Mesodermal cell (in vitro differentiated cells): ENCODE results near the gene RC3H2.
"Not testable (repeated sequence)": the region's sequence is repeated elsewhere in the genome, so short reads cannot be mapped to it uniquely, and the experiment has no call there.

Experiments
- H3K27ac ChIP-seq: 2 replicates; pipeline ENCODE4 v1.7.0; 2013; ENCODE audit warnings: mild to moderate bottlenecking, low read depth, low read length, moderate library complexity; ENCODE audit not compliant: severe bottlenecking
- H3K36me3 ChIP-seq: 2 replicates; pipeline ENCODE4 v1.7.1; 2013; ENCODE audit warnings: mild to moderate bottlenecking, low read length, moderate library complexity; ENCODE audit not compliant: control insufficient read depth, insufficient read depth
- H3K4me1 ChIP-seq: one replicate; pipeline ENCODE4 v1.7.1; 2013; ENCODE audit warnings: mild to moderate bottlenecking, low read length; ENCODE audit not compliant: insufficient read depth, control insufficient read depth, poor library complexity, severe bottlenecking
- H3K4me3 ChIP-seq: 2 replicates; pipeline ENCODE4 v1.7.0; 2013; ENCODE audit warnings: low read length, control low read depth, mild to moderate bottlenecking; ENCODE audit not compliant: insufficient read depth, poor library complexity, severe bottlenecking; ENCODE audit errors: extremely low read depth
- H3K9me3 ChIP-seq: 2 replicates; pipeline ENCODE4 v1.7.1; 2013; ENCODE audit warnings: mild to moderate bottlenecking, low read length, moderate library complexity; ENCODE audit not compliant: control insufficient read depth
- WGBS, 2 experiments: methylation state at CpG; one replicate each; pipeline ENCODE4 v1.1.5; 2013; ENCODE audit warnings: missing lambda C conversion rate in 2 of 2; ENCODE audit not compliant: insufficient coverage in 2 of 2; 5-methylcytosine and 5-hydroxymethylcytosine counted together

Gene RC3H2

DNA sequence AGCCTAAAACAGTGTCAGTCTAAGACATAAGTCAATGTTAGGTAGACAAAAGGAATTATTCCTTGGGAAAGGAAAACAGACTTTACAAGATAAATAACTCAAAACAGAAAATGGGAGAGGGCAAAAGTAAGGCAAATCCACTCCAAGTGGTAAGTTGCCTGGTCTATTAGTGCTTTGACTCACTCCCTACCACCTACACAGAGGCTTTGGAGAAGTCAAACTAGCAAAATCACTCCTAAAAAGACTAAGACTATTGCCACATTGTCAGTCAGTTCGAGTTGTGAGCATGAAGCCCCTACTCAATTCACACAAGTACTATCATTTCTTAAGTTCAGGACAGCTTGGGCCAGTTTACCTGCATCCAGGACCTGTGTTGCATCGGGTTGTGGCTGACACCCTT, 13.2 kb upstream of the RC3H2 start:
- H3K36me3 ChIP-seq: peaks cover 18% of the 10 kb centered on the region
- H3K9me3 ChIP-seq: no peaks in the 10 kb centered on the region
- no peaks in the 10 kb centered on the region for H3K4me1 ChIP-seq
- H3K27ac ChIP-seq: no peak overlapping the region
- WGBS, 2 experiments: 73 to 82% methylated on average over 2 of the region's 2 CpGs
- H3K4me3 ChIP-seq: no peak overlapping the region

DNA sequence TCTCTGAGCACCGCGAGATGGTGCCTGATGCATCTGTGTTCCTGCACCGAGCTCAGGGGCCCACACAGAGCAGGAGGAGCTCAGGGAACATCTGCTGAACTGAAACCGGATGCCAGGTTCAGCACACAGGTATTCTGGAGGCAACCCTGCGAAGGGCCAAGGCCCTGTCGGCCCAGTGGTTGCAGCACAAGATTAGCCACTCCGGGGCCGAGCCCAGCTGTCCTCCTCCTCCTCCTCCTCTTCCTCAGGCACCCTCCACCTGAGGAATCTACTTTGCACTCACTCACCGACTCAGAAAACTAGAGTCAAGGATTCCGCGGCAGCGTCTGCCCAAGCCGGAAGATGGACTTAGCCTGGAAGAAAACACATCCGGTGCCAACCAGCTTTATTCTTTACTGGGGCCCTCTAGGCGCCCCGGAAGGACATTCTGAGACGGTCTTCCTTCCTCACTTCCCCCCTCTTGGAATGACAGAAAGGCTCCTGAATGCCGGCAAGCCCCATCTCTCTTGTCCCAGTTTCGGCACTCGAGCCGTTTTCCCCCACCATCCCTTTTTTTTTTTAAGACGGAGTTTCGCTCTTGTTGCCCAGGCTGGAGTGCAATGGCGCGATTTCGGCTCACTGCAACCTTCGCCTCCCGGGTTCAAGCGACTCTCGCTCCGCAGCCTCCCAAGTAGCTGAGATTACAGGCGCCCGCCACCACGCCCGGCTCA, 8.0 kb upstream of the RC3H2 start, which contains the start of gene ZBTB6:
Gene ZBTB6, minus strand, starts transcription at position 360 of the 710 bp plus-strand sequence. CDS start 1,251 bp downstream, outside the sequence.
- Histone ChIP-seq H3K27ac (peak within 1 kb of the TSS; percentile 83), H3K36me3 (peaks cover 19% of the 10 kb centered on the region), H3K4me3 (peak within 1 kb of the TSS; percentile 81), H3K4me1 (peaks cover 7% of the 10 kb centered on the region), H3K9me3 (no peaks in the 10 kb centered on the region)
- WGBS, 2 experiments: 0 to 2% methylated on average over 31 to 35 of the region's 35 CpGs

DNA sequence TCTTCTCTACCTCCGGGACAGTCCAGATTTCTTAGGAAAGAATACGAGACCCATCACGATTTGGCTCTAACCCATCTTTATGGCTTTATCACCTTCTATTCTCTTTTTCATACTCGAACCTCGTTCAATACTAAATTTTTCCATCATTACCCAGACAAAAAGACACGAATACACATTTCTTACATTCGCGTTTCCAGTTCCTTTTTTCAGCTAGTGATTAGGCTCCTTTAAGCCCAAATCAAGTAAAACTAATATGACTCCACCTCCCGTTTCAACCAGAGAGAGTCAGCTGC, 7.5 kb upstream of the RC3H2 start:
- H3K4me1 ChIP-seq: peaks cover 7% of the 10 kb centered on the region
- H3K4me3 ChIP-seq: peak overlapping the region; percentile 81
- H3K36me3 ChIP-seq: peaks cover 17% of the 10 kb centered on the region
- no peaks in the 10 kb centered on the region for H3K9me3 ChIP-seq
- WGBS, 2 experiments: 4 to 6% methylated on average over 9 of the region's 9 CpGs
- H3K27ac ChIP-seq: peak overlapping the region; percentile 83

DNA sequence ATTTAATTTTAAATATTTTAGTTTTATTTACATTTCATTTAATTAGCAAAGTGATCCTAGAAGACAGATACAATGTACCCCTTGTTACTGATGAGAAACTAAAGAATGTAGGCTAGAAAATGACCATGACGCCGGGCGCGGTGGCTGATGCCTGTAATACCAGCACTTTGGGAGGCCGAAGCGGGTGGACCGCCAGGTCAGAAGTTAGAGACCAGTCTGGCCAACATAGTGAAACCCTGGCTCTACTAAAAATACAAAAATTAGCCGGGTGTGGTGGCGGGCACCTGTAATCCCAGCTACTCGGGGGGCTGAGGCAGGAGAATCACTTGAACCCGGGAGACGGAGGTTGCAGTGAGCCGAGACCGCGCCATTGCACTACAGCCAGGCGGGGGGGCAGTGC, 963 bp upstream of the RC3H2 start:
- WGBS, 2 experiments: 96 to 99% methylated on average over 10 to 16 of the region's 16 CpGs
- not testable (repeated sequence) for H3K9me3 ChIP-seq, H3K27ac ChIP-seq, H3K4me1 ChIP-seq
- Histone ChIP-seq H3K36me3 (peaks cover 15% of the 10 kb centered on the region), H3K4me3 (peak overlapping the region; percentile 18)

DNA sequence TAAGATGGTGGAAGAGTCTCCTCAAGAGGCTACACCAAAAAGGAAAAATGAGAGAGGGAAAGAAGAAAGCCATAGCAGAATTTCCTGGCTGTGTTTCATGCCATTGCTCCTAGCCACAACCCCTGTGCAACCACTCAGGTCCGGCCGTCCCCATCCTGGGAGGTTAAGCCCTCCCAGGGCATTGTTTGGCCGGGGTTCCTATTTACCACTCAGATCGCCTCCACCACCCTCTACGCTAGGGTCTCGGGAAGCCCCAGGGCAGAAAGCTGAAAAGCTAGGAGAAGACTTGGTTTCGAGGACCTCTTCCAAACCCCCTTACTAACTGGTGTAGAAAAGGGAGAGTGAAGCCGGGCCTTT, 715 bp downstream of the RC3H2 start:
- Histone ChIP-seq H3K27ac (peak overlapping the region; percentile 89), H3K4me3 (peak overlapping the region; percentile 75), H3K9me3 (no peaks in the 10 kb centered on the region), H3K4me1 (peaks cover 3% of the 10 kb centered on the region), H3K36me3 (peaks cover 4% of the 10 kb centered on the region)
- 0% methylated on average over 3 of the region's 8 CpGs for WGBS, 2 experiments

DNA sequence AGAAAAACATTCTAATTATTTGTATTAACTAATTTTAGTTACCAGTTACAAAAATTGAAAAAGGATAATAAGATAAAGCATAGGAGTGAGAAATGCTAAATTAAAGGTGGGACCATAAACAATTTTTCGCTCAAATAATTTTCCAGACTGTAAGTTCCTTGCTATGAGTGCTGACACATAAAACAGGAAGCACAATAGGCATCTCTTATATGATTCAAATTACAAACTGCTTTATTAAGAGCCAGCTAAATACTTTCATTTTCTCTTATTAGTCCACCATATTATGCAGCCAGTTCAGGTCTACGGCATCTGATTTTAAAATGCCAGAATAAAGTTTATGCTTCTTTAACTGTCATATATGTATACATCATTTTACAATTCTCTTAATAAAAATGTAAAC, 4.4 kb downstream of the RC3H2 start:
- WGBS, 2 experiments: 100% methylated on average over 1 of the region's 2 CpGs
- H3K27ac ChIP-seq: no peak overlapping the region
- H3K4me3 ChIP-seq: no peak overlapping the region
- H3K4me1 ChIP-seq: peaks cover 3% of the 10 kb centered on the region
- H3K36me3 ChIP-seq: peaks cover 25% of the 10 kb centered on the region
- no peaks in the 10 kb centered on the region for H3K9me3 ChIP-seq

DNA sequence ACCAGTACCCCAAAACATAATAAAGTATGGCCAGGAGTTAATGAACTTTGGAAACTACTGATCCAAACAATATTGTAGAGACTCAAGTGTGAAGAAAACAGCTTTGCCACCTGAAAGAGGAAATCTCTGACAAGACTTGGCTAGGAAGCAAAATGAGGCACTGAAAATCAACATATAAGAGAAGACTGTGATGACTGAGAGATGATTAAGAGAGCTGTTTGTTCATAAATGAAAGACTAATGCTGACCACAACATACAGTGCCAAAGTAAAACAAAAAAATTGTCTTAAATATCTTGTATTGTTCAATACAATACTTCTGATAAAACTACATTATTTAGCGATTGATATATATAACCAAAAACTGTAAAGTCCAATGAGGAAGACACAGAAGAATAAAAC, 7.2 kb downstream of the RC3H2 start:
- Histone ChIP-seq H3K36me3 (peaks cover 51% of the 10 kb centered on the region), H3K4me3 (no peak overlapping the region), H3K4me1 (peaks cover 1% of the 10 kb centered on the region), H3K27ac (no peak overlapping the region), H3K9me3 (no peaks in the 10 kb centered on the region)
- WGBS, 2 experiments: no CpG with 5 or more reads among the region's 1 CpG

DNA sequence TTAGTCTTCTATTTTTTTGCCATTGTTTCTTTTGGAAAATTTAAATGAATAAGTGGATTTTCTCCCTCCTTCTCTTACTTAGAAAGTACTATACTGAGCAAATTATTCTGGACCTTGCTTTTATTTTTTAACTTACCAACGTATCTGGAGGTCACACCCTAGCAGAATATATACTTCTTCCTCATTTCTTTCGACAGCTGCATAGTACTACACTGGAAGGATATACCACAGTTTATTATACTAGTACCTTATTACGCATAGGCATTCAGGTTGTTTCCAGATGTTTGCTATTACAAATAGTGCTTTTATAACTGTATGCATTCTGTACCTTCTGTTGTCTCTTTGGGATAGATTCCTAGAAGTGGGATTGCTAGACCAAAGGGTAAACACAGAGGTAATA, 16.7 kb downstream of the RC3H2 start:
- Histone ChIP-seq H3K4me1 (no peaks in the 10 kb centered on the region), H3K36me3 (peaks cover 85% of the 10 kb centered on the region)
- 100% methylated on average over 1 of the region's 3 CpGs; no CpG with 5 or more reads in 1 of the 2 experiments for WGBS, 2 experiments

DNA sequence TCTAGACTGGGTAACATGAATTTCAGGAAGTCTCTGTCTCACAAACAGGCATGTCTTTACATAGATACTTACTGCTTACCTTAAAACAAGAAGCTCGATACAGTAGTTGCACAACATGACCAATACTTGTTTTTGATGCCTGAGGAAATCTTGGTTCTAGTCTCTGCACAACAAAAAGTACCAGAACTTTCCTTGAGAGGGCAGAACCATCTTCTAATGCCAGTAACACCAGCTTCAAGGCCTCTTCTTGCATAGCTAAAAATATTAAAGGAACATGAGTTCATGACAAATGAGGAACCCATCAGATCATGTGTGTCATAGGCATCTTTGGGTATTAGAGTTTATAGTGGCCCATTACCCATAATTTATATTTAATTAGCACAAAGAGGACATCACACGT, 22.0 kb downstream of the RC3H2 start:
- Histone ChIP-seq H3K36me3 (peaks cover 92% of the 10 kb centered on the region), H3K27ac (no peak overlapping the region), H3K4me3 (no peak overlapping the region), H3K4me1 (no peaks in the 10 kb centered on the region), H3K9me3 (no peaks in the 10 kb centered on the region)
- 90% methylated on average over 1 of the region's 2 CpGs; no CpG with 5 or more reads in 1 of the 2 experiments for WGBS, 2 experiments

More for the DNA sequence above, 16.7 kb downstream of the RC3H2 start:
- H3K9me3 ChIP-seq: no peaks in the 10 kb centered on the region
- no peak overlapping the region for H3K4me3 ChIP-seq
- no peak overlapping the region for H3K27ac ChIP-seq

DNA sequence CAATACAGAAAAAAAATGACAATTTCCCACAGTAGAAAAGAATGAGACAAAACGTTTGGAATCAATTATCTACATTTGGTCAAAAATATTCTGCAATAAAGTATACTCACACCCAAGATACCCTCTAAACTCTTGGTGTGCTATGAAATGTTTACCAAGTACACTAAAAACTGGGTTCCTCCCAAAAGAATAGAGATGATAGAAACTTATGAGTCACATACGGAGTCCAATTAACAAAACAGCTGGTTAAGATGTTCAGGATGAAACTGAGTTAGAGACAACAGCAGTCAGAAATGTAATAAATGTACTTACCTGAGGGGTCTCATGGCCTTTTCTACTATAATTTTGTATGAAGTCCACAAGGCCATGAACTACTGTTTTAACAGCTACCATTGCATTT, 25.7 kb downstream of the RC3H2 start:
- no peak overlapping the region for H3K27ac ChIP-seq
- 100% methylated on average over 1 of the region's 2 CpGs; no CpG with 5 or more reads in 1 of the 2 experiments for WGBS, 2 experiments
- H3K4me3 ChIP-seq: no peak overlapping the region
- no peaks in the 10 kb centered on the region for H3K4me1 ChIP-seq
- no peaks in the 10 kb centered on the region for H3K9me3 ChIP-seq
- peaks cover 95% of the 10 kb centered on the region for H3K36me3 ChIP-seq

DNA sequence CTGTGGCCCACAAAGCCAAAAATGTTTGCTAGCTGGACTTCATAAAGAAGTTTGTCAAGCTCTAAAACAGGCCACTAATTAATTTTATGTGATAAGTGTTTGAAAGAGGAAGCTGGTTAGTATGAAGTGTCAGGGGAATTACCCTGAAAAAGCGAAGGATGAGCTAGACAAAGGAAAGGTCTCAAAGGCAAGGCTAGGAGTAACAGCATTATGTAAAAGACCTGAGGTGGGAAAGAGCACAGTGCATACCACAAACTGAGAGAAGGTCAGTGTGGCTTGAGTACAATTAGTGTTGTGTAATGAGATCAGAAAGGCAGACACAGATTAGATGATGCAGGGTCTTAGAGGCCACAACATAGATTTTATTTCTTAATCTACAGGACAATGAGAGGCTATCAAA, 29.6 kb downstream of the RC3H2 start:
- Histone ChIP-seq H3K36me3 (peaks cover 95% of the 10 kb centered on the region), H3K27ac (no peak overlapping the region), H3K4me3 (no peak overlapping the region), H3K4me1 (no peaks in the 10 kb centered on the region), H3K9me3 (no peaks in the 10 kb centered on the region)
- WGBS, 2 experiments: 90 to 100% methylated on average over 1 of the region's 1 CpG
